HG02981 (cell line): ENCODE measurements around the gene F10.

Experiments used
- ATAC-seq: cut with Tn5 transposase; IDR thresholded peaks from one replicate; pipeline ENCODE4 v1.9.1; 2021; ENCODE audit warnings: mild to moderate bottlenecking, moderate library complexity; ENCODE audit not compliant: unreplicated experiment

F10 gene

DNA sequence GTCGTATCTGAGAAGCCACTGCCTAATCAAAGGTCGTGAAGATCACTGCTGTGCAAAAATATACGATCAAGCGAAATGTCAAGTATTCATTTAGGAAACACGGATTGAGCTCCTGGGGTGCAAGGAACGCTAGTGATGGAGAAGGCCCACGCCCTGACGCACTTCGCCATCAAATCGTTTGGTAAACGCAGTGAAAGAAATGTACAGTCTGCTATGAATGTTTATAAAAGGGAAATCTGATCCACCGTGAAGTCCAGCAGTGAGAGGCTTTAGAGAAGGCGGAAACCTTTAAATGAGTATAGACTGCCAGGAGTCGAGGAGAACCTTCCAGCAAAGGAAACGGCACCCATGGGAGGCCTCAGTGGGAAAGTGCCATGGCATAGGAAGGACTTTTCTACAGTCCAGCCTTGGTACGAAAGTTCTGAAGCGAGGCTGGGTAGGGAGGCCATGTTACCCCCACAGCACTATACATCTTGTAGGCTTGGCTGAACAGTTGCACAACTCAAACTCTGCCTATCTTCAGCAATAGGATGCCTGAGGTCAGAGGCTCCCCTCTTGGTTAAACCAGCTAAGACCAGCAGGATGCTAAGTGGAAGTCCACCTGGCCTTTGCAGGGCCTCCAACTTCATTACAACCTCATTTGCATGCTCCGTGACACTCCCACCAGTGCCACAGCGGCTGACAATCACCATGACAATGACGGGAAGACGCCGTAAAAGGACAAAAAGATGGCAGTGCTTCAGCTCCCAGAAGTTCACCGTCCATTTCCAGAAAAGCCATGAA is 65.5 kb downstream of the F10 start:
- ATAC-seq = no peak

DNA sequence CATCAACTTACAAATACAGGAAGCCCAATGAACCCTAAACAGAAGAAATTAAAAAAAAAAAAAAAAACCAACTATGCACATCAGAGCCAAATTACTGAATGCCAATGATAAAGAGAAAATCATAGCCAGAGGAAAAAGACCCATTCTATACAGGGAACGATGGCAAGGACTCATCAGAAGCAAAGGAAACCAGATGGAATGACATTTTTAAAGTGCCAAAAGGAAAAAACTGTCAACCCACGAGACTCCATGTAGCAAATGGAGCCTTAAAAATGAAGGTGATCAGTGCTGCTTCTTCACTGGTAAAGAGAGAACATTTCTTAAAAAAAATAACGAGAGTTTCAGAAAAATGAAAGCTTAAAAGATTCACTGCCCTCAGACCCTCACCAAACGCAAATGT is 67.6 kb downstream of the F10 start:
- ATAC-seq = no peak

DNA sequence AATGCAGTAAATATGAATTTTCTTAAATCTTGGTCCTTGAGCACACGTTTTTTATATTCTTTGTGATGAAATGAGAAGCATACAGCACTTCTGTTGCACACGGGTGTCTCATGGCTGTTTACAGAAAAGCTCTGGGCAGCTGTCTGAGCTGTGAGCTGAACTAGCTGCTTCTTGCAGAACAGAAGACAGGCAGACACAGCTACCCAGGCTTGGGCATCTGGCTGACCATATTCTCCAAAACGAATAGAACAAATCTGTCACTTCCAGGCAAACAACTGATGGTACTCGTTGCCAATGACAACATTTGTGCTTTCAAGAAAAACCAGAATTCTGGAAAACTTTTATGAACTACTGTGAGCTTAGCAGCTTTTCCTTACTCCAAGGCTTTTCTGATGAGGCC is 69.7 kb downstream of the F10 start:
- no peak for ATAC-seq

DNA sequence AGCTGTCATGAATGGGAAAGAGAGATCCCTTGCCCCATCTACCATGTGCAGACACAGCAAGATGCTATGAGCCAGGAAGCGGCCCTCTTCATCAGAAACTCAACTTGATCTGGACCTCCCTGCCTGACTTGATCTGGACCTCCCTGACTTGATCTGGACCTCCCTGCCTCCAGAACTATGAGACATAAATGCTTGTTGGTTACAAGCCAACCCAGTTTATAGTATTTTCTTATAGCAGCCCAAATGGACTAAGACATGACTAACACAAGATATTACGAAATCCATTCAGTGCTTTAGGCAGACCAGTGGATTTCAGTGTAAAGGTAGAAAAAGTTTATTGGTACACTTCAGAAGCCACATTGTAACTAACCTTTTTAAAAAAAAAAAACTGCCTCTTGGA is 70.3 kb downstream of the F10 start:
- no peak for ATAC-seq

DNA sequence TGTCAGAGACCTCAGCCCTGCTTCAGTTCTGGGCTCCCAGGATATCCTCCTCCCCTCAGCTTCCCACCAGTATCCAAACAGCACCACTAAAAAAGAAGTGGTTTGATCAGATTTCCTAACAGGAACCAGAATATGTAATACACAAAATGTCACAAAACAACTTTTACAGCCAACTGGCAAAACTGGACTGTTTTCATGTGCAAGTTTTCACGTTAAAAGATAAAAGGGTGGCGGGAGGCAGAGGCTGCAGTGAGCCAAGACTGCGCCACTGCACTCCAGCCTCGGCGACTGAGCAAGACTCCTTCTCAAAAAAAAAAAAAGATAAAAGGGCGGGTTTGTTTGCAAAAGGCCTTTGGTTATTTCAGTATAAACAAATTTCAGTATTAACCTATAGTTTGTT is 72.8 kb downstream of the F10 start:
- ATAC-seq = no peak

- no peak for ATAC-seq
Measured at GRCh38 chr13:113196970-113197737, 74.6 kb downstream of the F10 start.
